CD4-positive, alpha-beta T cell treated with Interferon alpha-2 for 1 hour (primary cell): ENCODE results near the gene LRMDA.
"Not testable (repeated sequence)": the region's sequence is repeated elsewhere in the genome, so short reads cannot be mapped to it uniquely, and the experiment has no call there.

ENCODE experiments used
- DNase-seq, 2 donors: peaks; one replicate each; pipeline ENCODE4 v3.0.0-alpha.2; 2020 to 2022

Gene LRMDA

DNA sequence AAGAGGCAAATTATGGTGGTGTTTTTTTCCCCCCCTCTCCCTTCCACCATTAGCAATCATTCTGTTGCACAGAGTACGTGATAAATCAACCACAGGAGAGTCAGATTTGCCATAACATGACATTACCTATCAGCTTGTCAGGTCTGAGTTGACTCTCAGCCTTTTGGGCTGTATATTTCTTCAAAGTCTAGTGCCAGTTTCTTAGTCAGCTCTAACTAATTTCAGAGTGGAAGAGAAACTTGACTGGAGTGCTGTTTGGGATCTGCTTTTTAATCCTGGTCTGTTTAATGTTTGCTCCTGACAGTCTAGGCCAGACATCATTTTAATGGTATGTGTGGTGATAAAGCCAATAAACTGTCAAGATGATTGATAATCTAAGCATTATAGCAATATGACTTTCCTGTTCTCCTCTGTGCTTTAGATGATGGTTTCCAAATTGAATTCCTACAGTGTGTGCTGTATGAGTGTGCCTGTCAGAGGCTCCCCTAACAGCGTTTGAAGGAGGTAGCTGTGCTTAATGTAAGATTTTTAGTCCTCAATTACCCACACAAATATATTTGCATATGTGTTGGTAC lies 76.9 kb downstream of the LRMDA start:
- DNase-seq, result no peak

GRCh38 chr10:75508814-75509306 lies 77.4 kb downstream of the LRMDA start:
- no peak for DNase-seq

DNA sequence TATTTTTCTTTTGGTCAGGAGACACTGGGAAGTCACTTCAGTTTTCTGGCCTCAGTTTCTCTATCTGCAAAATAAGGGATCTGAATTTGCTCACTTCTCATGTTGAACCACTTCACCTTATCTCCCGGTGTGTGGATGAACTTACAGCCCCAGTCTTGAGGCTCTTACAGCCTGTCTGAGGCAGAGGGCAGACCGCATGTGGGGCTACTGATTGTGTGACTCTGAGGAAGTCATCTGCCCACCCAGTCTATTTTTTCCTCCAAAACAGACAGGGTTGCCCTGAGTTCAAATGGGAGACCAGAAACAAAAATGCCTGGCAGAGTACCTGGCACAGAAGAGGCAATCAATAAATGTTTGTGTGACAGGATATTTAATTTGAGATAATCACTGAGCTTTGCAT lies 78.3 kb downstream of the LRMDA start:
- DNase-seq, result no peak

DNA sequence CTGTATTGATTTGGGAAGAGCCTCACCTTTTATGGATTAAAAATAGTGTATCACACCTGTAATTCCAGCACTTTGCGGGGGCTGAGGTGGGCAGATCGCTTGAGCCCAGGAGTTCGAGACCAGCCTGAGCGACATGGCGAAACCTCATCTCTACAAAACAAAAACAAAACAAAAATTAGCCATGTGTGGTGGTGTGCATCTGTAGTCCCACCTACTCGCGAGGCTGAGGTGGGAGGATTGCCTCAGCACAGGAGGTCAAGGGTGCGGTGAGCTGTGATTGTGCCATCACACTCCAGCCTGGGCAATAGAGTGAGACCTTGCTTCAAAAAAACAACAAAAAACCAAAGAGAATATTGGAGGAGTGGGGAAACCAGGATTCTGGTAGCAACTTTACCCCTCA lies 79.6 kb downstream of the LRMDA start:
- no peak for DNase-seq

GRCh38 chr10:75512203-75512933 lies 80.9 kb downstream of the LRMDA start:
- DNase-seq, result no peak

GRCh38 chr10:75513292-75513885 lies 82.0 kb downstream of the LRMDA start:
- DNase-seq, result no peak

DNA sequence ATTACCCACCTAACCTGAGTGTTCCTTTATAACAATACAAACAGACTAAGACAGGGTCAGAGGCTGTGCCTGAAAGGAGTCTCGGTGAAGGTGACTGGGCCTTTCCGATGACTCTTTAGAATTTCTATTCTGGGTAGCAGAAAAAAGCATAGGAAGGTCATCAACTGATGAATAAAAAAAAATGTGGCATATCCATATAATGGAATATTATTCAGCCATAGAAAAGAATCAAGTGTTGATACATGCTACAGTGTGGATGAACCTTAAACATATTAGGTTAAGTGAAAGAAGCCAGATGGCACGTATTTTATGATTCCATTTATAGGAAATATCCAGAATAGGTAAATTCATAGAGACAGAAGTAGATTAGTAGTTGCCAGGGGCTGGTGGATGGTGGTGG lies 83.4 kb downstream of the LRMDA start:
- DNase-seq, result no peak

DNA sequence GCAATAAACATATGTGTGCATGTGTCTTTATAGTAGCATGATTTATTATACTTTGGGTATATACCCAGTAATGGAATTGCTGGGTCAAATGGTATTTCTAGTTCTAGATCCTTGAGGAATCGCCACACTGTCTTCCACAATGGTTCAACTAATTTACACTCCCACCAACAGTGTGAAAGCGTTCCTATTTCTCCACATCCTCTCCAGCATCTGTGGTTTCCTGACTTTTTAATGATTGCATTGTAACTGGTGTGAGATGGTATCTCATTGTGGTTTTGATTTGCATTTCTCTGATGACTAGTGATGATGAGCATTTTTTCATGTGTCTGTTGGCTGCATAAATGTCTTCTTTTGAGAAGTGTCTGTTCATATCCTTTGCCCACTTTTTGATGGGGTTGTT lies 84.7 kb downstream of the LRMDA start:
- DNase-seq, result not testable (repeated sequence)

DNA sequence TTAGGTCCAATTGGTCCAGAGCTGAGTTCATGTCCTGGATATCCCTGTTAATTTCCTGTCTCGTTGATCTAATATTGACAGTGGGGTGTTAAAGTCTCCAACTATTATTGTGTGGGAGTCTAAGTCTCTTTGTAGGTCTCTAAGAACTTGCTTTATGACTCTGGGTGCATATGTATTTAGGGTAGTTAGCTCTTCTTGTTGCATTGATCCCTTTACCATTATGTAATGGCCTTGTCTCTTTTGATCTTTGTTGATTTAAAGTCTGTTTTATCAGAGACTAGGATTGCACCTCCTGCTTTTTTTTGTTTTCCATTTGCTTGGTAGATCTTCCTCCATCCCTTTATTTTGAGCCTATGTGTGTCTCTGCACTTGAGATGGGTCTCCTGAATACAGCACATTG lies 87.8 kb downstream of the LRMDA start:
- DNase-seq, result not testable (repeated sequence)

DNA sequence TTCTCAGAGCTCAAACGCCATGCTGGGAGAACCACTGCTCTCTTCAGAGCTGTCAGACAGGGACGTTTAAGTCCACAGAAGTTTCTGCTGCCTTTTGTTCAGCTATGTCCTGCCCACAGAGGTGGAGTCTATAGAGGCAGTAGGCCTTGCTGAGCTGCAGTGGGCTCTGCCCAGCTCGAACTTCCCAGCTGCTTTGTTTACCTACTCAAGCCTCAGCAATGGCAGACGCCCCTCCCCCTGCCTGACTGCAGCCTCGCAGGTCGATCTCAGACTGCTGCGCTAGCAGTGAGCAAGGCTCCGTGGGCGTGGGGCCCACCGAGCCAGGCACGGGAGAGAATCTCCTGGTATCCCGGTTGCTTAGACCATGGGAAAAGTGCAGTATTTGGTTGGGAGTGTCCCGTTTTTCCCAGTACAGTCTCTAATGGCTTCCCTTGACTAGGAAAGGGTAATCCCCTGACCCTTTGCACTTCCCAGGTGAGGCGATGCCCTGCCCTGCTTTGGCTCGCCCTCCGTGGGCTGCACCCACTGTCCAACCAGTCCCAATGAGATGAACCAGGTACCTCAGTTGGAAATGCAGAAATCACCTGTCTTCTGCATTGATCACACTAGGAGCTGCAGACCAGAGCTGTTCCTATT lies 89.9 kb downstream of the LRMDA start:
- not testable (repeated sequence) for DNase-seq

- DNase-seq, result no peak
These were observed 93.6 kb downstream of the LRMDA start for GRCh38 chr10:75525067-75525466.

DNA sequence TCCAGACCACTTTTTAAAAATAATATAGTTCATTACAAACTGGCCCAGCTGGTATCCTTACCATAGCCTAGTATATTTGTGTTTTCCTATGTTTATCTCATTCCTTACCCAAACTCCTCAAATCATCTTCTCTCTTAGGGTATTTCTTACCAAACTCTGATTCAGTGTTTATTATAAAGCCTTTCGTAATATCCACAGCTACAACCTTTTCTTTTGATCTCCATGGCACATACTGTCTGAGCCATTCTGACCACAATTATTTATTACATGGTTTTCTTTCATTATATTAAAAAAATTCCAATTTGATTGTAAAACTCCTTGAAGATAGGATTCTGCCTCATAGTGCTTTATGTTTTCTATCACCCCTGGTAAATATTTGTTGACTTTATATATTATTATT lies 94.2 kb downstream of the LRMDA start:
- no peak for DNase-seq

GRCh38 chr10:75527542-75527941 lies 96.1 kb downstream of the LRMDA start:
- no peak for DNase-seq

DNA sequence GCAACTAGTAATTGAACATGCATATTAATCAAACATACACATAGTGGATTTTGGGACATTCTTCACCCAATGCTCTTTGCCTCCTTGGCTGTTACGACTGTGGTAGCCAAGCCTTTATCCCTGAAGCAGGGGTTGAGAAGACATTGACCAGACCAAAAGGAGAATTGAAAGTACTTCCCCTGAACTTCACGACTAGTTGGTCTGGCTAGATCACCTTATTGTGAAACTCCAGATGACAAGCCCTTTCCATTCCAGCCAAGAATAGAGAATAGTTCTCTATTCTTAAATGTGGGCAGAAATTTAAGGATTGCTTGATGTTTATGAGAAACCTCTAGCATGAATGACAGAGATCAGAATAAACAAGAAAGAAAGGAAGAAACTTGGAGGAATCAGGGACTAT lies 97.0 kb downstream of the LRMDA start:
- DNase-seq, result peak in 1 of 2 donors; percentile 1

DNA sequence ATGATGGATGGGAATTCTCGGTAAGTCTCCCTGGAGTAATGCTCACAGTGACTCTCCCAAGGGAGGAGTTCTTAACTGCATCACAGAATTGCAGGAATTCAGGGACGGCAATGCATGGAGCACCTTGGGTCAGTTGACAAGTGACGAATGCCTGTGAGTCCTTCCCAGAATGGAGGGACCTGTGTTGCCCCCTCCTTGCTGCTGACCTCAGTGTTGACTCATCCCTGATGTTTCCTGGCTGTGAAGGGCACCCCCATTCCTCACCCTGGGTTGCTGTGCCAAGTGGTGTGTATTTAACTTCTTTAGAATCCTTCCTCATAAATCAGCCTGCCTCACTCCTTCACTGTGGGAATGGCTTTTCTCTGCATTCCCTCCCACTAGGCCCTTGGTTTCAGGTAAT lies 98.9 kb downstream of the LRMDA start:
- DNase-seq, result no peak

GRCh38 chr10:75531571-75532031 lies 100.2 kb downstream of the LRMDA start:
- no peak for DNase-seq

- no peak for DNase-seq
These were observed 101.0 kb downstream of the LRMDA start for GRCh38 chr10:75532253-75532924.

DNA sequence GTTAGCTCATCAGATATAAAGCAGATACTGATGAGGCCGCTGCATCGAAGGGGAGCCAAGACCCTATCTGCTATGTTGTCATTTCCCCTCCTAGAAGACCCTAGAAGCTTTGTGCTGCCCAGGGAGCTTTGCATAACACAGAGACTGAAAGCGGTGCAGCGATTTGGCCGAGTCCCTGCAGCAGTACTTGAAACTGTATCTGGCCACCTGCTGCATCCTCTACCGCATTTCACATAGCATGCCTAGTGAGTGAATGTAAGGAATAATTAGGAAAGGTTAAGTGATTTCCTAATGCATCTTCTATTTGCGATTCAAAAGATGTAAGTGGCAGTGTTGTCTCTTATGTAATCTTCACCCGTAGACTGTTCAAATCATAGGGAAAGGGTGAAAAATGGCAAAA lies 106.7 kb downstream of the LRMDA start:
- DNase-seq, result no peak

DNA sequence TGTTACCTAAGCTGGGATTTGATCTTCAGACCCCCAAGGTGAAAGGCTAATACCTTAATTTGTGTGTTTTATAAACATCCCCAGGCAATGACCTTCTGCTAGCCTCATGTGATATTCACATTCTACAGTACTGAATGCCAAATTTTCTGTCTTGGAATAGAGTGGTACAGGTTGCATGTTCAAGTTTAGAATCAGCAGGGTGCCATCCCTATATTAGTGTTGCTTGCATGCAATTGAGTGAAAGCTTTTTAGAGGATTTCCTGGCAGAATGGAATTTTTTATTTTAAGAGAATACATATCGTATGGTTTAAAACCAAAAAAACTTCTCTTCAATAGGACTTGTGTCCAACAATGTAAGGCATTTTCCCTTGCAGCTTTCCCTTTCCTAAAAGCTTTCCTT lies 107.3 kb downstream of the LRMDA start:
- DNase-seq, result no peak

GRCh38 chr10:75540357-75540966 lies 109.0 kb downstream of the LRMDA start:
- DNase-seq, result no peak

DNA sequence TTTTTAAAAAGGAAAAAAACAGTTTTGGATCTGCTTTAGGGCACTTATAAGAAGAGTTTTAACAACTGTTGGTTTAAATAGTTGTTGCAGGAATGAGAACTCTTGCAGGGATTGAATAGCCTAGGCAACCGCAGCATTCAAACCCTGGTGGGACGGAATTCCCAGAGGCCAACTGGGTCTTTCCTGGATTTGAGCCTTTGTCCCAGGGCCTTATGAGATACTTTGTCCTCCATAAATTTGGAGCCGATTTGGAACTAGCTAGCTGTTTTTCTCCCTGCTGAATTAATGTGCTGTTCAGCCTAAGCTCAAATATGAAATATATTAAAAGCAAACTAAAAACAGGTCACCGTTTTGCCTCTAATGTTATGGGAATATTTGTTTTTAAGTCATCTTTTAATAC lies 109.6 kb downstream of the LRMDA start:
- DNase-seq, result no peak

- DNase-seq, result no peak
These were observed 110.0 kb downstream of the LRMDA start for GRCh38 chr10:75541411-75541810.

- no peak for DNase-seq
These were observed 110.7 kb downstream of the LRMDA start for GRCh38 chr10:75542084-75542483.
